ENCODE data around the gene GSTP1. TPM values are rescaled to one million over a fixed set of nuclear protein-coding genes. Genes with fewer than 3 reads are reported as not detected.

The GSTP1 gene
- polyA plus RNA-seq, 1 of the 3 experiments (the other 2 are of a cell fraction), result 745 TPM

DNA sequence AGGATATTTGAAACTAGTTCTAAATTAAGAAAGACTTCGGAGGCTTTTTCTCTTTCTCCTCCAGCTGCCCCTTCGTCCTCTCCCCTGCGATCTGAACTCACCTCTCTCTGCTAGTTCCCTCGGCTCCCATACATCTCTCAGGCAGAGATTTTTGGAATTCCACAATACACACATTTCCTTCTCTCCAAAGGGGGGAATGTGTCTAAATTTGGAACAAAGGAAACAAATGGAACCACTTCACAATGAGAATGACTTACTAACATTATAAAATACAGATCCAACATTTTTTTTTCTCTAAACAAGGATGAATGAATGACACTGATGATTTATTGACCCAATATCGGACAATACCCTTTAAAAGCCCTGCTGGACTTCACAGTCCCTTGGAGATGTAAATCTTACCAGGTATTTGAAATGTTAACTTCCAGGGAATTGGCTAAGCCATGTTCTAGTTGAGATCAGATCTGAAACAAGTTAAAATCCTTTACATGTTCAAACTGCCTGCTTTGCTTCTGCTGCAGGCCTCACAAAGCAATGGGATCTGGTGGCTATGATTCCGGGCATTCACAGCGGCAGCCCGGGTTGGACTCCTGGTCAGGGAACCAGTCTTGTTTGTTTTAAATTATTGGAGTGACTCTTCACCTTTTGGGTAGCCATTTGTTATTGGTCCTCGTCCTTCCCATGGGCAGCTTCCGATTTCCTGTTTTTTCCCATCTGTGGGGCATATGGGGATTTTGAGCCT is 20.5 kb upstream of the GSTP1 start:
- H4K20me1 ChIP-seq (ENCODE audit: insufficient read depth), result no peaks in the 10 kb centered on the region
- H3K79me2 ChIP-seq (ENCODE audit: insufficient read depth), result no peaks in the 10 kb centered on the region
- H3K4me2 ChIP-seq, result no peak overlapping the region
- peaks cover 3% of the 10 kb centered on the region for H3F3A ChIP-seq (replicated peaks; ENCODE audit: insufficient read depth)
- H2AFZ ChIP-seq (ENCODE audit: low read depth), result peak overlapping the region; percentile 30
- H3K9me3 ChIP-seq, result no peaks in the 10 kb centered on the region
- H3K36me3 ChIP-seq (replicated peaks in 1 of 2; ENCODE audit: control insufficient read depth in 1 of 2, insufficient read depth in 2 of 2, low read length in 1 of 2), result no peaks in the 10 kb centered on the region
- DNase-seq, result no peak
- no peaks in the 10 kb centered on the region for H3K9me2 ChIP-seq
- 70% methylated on average over 10 of the region's 10 CpGs for WGBS (ENCODE audit: low lambda C conversion rate)
- H3K27ac ChIP-seq (ENCODE audit: low read depth in 2 of 2, low read length in 1 of 2), result peak overlapping the region in 1 of 2 experiments; percentile 36; a peak in 2 of 4 replicates
- TF ChIP-seq FOXM1 (IDR thresholded peaks at IDR 0.05; ENCODE audit: low read depth) (no peak), RCOR1 (IDR thresholded peaks at IDR 0.05; ENCODE audit: low read length) (no peak), POLR2AphosphoS5 (IDR thresholded peaks at IDR 0.05; ENCODE audit: low read depth, low read length) (no peak), TAF1 (IDR thresholded peaks at IDR 0.05; ENCODE audit: borderline replicate concordance, low read depth, low read length) (no peak), CHD2 (IDR thresholded peaks at IDR 0.05; ENCODE audit: low read length, partially characterized antibody) (no peak), GATA2 (CRISPR knock-in tag; IDR thresholded peaks at IDR 0.05) (no peak), EP300 (IDR thresholded peaks at IDR 0.05; ENCODE audit: borderline replicate concordance in 1 of 2, low read depth in 1 of 2, low read length in 1 of 2) (no peak), EZH2phosphoT487 (IDR thresholded peaks at IDR 0.05; ENCODE audit: borderline replicate concordance, low read depth) (no peak), NFIC (IDR thresholded peaks at IDR 0.05; ENCODE audit: borderline replicate concordance) (no peak), RXRA (IDR thresholded peaks at IDR 0.05; ENCODE audit: borderline replicate concordance, low read depth) (no peak), SIN3A (IDR thresholded peaks at IDR 0.05; ENCODE audit: borderline replicate concordance, low read depth, low read length) (no peak), GABPA (IDR thresholded peaks at IDR 0.05; ENCODE audit: low read depth) (no peak), ELF1 (IDR thresholded peaks at IDR 0.05) (no peak), JUND (IDR thresholded peaks at IDR 0.05) (no peak), NRF1 (IDR thresholded peaks at IDR 0.05; ENCODE audit: low read depth, low read length) (no peak)
- TF ChIP-seq, protein P1, sequence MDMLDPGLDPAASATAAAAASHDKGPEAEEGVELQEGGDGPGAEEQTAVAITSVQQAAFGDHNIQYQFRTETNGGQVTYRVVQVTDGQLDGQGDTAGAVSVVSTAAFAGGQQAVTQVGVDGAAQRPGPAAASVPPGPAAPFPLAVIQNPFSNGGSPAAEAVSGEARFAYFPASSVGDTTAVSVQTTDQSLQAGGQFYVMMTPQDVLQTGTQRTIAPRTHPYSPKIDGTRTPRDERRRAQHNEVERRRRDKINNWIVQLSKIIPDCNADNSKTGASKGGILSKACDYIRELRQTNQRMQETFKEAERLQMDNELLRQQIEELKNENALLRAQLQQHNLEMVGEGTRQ (IDR thresholded peaks at IDR 0.05; ENCODE audit: borderline replicate concordance, low read depth, low read length), result no peak
- TF ChIP-seq, protein P2, sequence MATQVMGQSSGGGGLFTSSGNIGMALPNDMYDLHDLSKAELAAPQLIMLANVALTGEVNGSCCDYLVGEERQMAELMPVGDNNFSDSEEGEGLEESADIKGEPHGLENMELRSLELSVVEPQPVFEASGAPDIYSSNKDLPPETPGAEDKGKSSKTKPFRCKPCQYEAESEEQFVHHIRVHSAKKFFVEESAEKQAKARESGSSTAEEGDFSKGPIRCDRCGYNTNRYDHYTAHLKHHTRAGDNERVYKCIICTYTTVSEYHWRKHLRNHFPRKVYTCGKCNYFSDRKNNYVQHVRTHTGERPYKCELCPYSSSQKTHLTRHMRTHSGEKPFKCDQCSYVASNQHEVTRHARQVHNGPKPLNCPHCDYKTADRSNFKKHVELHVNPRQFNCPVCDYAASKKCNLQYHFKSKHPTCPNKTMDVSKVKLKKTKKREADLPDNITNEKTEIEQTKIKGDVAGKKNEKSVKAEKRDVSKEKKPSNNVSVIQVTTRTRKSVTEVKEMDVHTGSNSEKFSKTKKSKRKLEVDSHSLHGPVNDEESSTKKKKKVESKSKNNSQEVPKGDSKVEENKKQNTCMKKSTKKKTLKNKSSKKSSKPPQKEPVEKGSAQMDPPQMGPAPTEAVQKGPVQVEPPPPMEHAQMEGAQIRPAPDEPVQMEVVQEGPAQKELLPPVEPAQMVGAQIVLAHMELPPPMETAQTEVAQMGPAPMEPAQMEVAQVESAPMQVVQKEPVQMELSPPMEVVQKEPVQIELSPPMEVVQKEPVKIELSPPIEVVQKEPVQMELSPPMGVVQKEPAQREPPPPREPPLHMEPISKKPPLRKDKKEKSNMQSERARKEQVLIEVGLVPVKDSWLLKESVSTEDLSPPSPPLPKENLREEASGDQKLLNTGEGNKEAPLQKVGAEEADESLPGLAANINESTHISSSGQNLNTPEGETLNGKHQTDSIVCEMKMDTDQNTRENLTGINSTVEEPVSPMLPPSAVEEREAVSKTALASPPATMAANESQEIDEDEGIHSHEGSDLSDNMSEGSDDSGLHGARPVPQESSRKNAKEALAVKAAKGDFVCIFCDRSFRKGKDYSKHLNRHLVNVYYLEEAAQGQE (IDR thresholded peaks at IDR 0.05; ENCODE audit: low read depth, low read length), result no peak
- TF ChIP-seq, protein P3, sequence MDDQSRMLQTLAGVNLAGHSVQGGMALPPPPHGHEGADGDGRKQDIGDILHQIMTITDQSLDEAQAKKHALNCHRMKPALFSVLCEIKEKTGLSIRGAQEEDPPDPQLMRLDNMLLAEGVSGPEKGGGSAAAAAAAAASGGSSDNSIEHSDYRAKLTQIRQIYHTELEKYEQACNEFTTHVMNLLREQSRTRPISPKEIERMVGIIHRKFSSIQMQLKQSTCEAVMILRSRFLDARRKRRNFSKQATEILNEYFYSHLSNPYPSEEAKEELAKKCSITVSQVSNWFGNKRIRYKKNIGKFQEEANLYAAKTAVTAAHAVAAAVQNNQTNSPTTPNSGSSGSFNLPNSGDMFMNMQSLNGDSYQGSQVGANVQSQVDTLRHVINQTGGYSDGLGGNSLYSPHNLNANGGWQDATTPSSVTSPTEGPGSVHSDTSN (IDR thresholded peaks at IDR 0.05), result no peak
- TF ChIP-seq, protein P4, sequence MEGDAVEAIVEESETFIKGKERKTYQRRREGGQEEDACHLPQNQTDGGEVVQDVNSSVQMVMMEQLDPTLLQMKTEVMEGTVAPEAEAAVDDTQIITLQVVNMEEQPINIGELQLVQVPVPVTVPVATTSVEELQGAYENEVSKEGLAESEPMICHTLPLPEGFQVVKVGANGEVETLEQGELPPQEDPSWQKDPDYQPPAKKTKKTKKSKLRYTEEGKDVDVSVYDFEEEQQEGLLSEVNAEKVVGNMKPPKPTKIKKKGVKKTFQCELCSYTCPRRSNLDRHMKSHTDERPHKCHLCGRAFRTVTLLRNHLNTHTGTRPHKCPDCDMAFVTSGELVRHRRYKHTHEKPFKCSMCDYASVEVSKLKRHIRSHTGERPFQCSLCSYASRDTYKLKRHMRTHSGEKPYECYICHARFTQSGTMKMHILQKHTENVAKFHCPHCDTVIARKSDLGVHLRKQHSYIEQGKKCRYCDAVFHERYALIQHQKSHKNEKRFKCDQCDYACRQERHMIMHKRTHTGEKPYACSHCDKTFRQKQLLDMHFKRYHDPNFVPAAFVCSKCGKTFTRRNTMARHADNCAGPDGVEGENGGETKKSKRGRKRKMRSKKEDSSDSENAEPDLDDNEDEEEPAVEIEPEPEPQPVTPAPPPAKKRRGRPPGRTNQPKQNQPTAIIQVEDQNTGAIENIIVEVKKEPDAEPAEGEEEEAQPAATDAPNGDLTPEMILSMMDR (IDR thresholded peaks at IDR 0.05), result no peak
- TF ChIP-seq, protein P5, sequence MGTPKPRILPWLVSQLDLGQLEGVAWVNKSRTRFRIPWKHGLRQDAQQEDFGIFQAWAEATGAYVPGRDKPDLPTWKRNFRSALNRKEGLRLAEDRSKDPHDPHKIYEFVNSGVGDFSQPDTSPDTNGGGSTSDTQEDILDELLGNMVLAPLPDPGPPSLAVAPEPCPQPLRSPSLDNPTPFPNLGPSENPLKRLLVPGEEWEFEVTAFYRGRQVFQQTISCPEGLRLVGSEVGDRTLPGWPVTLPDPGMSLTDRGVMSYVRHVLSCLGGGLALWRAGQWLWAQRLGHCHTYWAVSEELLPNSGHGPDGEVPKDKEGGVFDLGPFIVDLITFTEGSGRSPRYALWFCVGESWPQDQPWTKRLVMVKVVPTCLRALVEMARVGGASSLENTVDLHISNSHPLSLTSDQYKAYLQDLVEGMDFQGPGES (IDR thresholded peaks at IDR 0.05; ENCODE audit: low read depth, low read length), result no peak
- ChIA-PET POLR2A (no interaction called here), CTCF (interaction anchor here (5.4 kb wide), 1 partner anchor 10 kb away, joined by 30 read pairs; no protein-coding TSS in a partner anchor)
- H3K27me3 ChIP-seq (ENCODE audit: insufficient read depth), result no peaks in the 10 kb centered on the region
- H3K4me1 ChIP-seq (ENCODE audit: control insufficient read depth in 1 of 2, insufficient read depth in 2 of 2, low read depth in 1 of 2, low read length in 1 of 2), result peaks cover 0 to 6% of the 10 kb centered on the region in 2 experiments; a peak in 1 of 4 replicates
- no peak overlapping the region for H3K4me3 ChIP-seq (ENCODE audit: low read depth in 2 of 2, low read length in 1 of 2)
- H3K9ac ChIP-seq, result no peak overlapping the region; the same call in 1 of the 2 replicates
